SJCRH30 (cell line): ENCODE measurements around the gene DEF6. TPM values are rescaled to one million over a fixed set of nuclear protein-coding genes. Genes with fewer than 3 reads are reported as not detected.

Source experiments
- DNase-seq, 2 experiments: peaks; one replicate each; pipeline ENCODE4 v3.0.0-alpha.2; 2015 to 2020
- H3K27ac ChIP-seq: fragments of 250-450 bp; sonication (Bioruptor Pico); 2 replicates; pipeline ENCODE4 v1.5.1; 2020; ENCODE audit warnings: mild to moderate bottlenecking, moderate library complexity
- H3K27me3 ChIP-seq: fragments of 250-450 bp; sonication (Bioruptor Pico); 2 replicates; pipeline ENCODE4 v1.5.1; 2020; ENCODE audit warnings: mild to moderate bottlenecking, moderate library complexity
- H3K36me3 ChIP-seq: fragments of 250-450 bp; sonication (Bioruptor Pico); 2 replicates; pipeline ENCODE4 v1.5.1; 2020; ENCODE audit warnings: mild to moderate bottlenecking, moderate library complexity
- H3K4me1 ChIP-seq: fragments of 250-450 bp; sonication (Bioruptor Pico); 2 replicates; pipeline ENCODE4 v1.5.1; 2020; ENCODE audit warnings: mild to moderate bottlenecking, moderate library complexity
- H3K4me3 ChIP-seq: fragments of 250-450 bp; sonication (Bioruptor Pico); 2 replicates; pipeline ENCODE4 v1.5.1; 2020; ENCODE audit warnings: mild to moderate bottlenecking, moderate library complexity
- H3K9me3 ChIP-seq: fragments of 250-450 bp; sonication (Bioruptor Pico); replicated peaks from 2 replicates; pipeline ENCODE4 v1.5.1; 2020; ENCODE audit warnings: mild to moderate bottlenecking, moderate library complexity
- total RNA-seq: library from RNA; depleted of rRNA; stranded (reverse); fragments of >200 nt; shearing (Covaris generic); gene quantifications from 2 replicates; pipeline ENCODE4 v1.2.3, GENCODE V29; 2014; rRNA removed

Gene DEF6, protein sequence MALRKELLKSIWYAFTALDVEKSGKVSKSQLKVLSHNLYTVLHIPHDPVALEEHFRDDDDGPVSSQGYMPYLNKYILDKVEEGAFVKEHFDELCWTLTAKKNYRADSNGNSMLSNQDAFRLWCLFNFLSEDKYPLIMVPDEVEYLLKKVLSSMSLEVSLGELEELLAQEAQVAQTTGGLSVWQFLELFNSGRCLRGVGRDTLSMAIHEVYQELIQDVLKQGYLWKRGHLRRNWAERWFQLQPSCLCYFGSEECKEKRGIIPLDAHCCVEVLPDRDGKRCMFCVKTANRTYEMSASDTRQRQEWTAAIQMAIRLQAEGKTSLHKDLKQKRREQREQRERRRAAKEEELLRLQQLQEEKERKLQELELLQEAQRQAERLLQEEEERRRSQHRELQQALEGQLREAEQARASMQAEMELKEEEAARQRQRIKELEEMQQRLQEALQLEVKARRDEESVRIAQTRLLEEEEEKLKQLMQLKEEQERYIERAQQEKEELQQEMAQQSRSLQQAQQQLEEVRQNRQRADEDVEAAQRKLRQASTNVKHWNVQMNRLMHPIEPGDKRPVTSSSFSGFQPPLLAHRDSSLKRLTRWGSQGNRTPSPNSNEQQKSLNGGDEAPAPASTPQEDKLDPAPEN
- 0.20 and 1.9 TPM in 2 replicates for total RNA-seq

DNA sequence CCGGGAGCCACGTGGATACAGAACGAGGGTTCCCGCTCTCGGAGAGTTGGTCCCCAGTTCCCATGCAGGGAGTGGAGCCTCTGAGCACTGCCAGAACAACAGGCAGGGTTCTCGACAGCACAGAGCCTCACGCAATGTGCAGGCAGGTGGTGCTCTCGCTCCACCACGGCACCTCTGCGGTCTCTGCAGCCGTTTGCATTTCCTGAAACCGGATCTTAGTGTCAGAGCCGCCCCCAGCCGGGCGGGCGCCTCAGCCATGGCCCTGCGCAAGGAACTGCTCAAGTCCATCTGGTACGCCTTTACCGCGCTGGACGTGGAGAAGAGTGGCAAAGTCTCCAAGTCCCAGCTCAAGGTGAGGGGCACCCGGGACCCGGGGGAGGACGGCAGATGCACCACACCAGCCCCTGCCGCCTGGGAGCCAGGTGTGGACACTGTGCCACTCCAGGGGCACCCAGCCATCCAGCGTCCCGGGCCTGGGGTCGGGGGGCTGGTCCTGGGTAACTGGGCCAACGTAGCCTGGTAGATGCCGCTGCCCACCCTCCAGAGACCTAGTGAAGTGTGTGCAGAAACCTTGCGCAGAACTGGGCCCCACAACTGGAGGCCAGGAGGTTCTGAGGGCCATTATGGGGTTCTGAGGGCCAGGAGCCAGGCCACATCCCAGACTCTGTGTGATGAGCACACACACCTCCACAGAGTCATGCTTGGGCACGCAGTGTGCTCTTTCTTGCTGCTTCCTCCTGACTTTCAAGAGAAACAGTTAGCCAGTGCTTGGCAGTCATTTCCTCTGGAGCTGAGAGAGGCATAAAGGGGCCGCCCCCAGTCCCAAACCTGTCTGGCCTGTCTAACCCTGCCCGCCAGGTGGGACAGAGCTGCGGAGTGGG is at the start of gene DEF6:
Gene DEF6 (plus strand): TSS at position 218 of the 881 bp plus-strand sequence. CDS start 39 bp downstream, at position 257.
- Histone ChIP-seq H3K9me3 (no peaks in the 10 kb centered on the region), H3K4me3 (peak within 1 kb of the TSS; percentile 31), H3K4me1 (peaks cover 9% of the 10 kb centered on the region), H3K27ac (no peak within 1 kb of the TSS), H3K36me3 (no peaks in the 10 kb centered on the region), H3K27me3 (no peaks in the 10 kb centered on the region)
- peak; percentile 81 to 87 for DNase-seq

DNA sequence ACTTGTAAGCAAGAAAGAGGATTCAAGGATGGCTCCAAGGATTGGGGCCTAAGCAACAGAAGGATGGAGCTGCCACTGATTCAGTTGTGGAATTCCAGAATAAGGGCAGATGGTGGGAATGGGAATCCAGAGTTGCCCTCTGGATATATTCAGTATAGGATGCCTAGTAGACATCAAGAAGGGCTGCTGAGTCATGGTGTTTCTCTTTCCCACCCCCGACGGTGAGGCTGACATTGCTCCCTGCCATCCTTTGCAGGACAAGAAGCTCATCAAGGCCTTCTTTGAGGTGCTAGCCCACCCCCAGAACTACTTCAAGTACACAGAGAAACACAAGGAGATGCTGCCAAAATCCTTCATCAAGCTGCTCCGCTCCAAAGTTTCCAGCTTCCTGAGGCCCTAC is 49.3 kb upstream of the DEF6 start:
- Histone ChIP-seq H3K36me3 (no peaks in the 10 kb centered on the region; the same call in 1 of the 2 replicates), H3K9me3 (no peaks in the 10 kb centered on the region), H3K4me1 (no peaks in the 10 kb centered on the region), H3K27ac (no peak overlapping the region), H3K27me3 (no peaks in the 10 kb centered on the region), H3K4me3 (no peak overlapping the region)
- no peak for DNase-seq

DNA sequence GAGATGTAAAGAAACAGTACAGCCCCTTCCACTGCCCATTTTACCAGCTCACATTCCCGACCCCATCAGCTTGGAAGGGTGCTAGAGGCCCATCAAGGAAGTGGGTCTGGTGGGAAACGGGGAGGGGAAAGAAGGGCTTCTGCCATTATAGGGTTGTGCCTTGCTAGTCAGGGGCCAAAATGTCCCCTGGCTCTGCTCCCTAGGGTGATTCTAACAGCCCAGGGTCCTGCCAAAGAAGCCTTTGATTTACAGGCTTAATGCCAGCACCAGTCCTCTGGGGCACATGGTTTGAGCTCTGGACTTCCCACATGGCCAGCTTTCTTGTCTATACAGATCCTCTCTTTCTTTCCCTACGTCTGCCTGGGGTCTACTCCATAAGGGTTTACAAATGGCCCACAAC is 48.7 kb upstream of the DEF6 start:
- H3K4me3 ChIP-seq: no peak overlapping the region
- H3K27ac ChIP-seq: no peak overlapping the region
- H3K36me3 ChIP-seq: no peaks in the 10 kb centered on the region; the same call in 1 of the 2 replicates
- no peaks in the 10 kb centered on the region for H3K9me3 ChIP-seq
- H3K27me3 ChIP-seq: no peaks in the 10 kb centered on the region
- no peak for DNase-seq
- no peaks in the 10 kb centered on the region for H3K4me1 ChIP-seq

DNA sequence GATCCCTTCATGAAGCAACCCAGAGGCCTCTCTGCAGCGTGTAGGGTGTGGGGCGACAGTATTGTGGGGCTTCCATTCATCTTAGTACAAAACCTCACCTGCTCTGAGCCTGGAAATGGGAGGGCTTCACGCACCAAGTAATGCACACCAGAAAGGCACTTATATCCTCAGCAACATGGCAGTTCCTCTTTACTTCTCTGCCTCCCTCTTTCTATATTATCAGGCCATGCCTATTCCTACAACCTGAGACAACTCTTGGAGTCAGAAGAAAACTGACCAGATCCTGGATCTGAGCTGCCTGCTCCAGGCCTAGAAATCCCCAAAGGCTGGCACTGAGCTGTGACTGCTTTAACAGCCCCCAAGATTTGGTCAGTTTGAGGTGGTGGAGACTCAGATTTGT is 45.7 kb upstream of the DEF6 start:
- no peak overlapping the region for H3K4me3 ChIP-seq

DNA sequence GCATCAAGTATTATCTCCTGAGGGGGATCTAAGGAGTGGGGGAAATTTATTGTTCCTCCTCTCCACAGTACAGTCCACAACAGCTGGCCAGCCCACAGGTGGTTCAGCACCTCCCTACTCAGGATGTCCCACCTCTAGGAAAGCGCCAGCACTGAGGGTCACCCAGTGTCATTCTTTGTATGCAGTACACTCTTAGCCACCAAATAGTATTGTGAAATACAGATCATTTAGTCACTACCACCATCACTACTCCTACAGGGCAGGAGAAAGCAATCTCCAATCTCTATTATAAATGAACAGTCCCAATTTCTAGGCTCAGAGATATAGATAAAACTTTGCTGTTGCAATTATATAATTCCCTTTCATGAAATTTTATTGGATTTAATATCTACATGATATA is 44.4 kb upstream of the DEF6 start:
- Histone ChIP-seq H3K27ac (no peak overlapping the region), H3K4me1 (no peaks in the 10 kb centered on the region), H3K27me3 (no peaks in the 10 kb centered on the region), H3K36me3 (no peaks in the 10 kb centered on the region), H3K9me3 (no peaks in the 10 kb centered on the region), H3K4me3 (no peak overlapping the region)
- no peak for DNase-seq

More for the DNA sequence above, 45.7 kb upstream of the DEF6 start:
- Histone ChIP-seq H3K4me1 (no peaks in the 10 kb centered on the region), H3K9me3 (no peaks in the 10 kb centered on the region), H3K27ac (no peak overlapping the region), H3K27me3 (no peaks in the 10 kb centered on the region), H3K36me3 (no peaks in the 10 kb centered on the region)
- no peak for DNase-seq

DNA sequence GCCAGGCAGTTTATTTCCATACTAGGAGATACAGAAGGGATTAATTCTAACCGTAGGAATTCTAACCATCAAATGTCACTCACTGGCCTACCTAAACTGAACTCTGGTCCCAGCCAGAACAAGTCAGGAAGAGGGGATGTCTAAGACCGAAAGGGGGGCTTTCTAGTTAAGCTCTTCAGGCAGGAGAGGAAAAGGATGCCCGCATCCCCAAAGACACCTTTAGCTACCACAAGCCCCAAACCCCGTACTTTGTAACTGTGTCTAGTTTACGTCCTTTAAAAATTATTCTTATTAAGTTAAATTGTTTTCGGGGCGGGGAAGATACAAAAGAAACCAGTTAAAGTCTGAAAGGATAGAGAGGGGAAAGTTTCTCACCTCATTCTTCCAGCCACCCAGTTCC is 39.3 kb upstream of the DEF6 start:
- Histone ChIP-seq H3K36me3 (no peaks in the 10 kb centered on the region), H3K27ac (no peak overlapping the region), H3K4me3 (peak overlapping the region; percentile 73), H3K27me3 (no peaks in the 10 kb centered on the region), H3K4me1 (no peaks in the 10 kb centered on the region; the same call in 1 of the 2 replicates), H3K9me3 (no peaks in the 10 kb centered on the region)
- no peak for DNase-seq

DNA sequence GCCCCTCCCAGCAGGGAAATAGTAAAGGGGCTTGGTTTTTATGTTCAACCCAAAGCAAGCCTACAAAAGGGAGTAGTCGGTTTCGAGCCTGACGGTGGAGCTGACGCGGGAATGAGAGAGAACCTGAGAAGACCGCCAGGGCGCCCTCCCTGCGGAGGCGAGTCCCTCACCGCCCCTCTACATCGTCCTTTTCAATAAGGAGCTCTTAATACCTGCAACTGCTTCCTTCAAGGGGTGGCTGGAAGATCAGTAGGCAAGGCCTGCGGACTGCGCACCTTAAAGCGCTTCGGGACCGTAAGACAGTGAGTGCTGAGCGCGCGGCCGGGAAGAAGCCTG is 38.8 kb upstream of the DEF6 start:
- DNase-seq: no peak
- no peaks in the 10 kb centered on the region for H3K27me3 ChIP-seq
- H3K27ac ChIP-seq: peak overlapping the region; percentile 81
- H3K4me1 ChIP-seq: no peaks in the 10 kb centered on the region; the same call in 1 of the 2 replicates
- no peaks in the 10 kb centered on the region for H3K36me3 ChIP-seq
- H3K9me3 ChIP-seq: no peaks in the 10 kb centered on the region
- H3K4me3 ChIP-seq: peak overlapping the region; percentile 73

DNA sequence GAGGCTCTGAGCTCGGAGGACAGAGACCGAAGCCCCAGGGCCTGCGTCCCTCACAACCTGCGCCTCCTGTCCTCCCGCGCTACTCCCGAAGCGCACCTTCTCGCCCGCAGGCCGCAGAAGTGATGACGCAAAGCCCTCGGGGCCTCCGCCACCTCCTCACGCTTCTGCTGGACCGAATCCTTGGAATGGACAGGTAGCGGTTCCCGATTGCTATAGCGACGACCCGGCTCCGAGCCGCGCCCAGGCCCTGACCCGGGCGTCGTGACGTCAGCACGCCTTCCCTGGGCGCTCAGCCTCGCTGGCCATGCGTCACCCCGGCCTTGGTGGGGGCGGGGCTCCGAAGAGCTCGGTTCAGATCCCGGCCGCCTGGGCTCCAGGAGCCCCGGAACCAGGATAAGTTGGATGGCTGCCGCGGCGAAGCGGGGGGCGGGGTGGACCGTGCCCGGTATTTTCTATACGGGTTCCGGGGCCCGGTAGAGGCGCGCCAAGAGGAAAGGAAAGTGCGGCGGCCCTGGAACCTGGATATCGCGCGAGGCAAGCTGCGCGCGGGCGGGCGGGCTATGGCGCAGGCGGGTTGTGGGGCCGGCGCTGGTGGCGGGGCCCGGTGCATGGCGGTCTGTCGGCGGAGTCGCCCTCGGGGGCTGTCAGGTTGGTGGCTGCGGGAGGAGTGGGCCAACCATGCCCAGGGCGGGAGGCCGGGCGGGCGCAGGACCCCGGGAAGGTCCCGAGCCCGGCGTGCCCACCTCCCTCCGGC is 38.2 kb upstream of the DEF6 start, which contains the start of gene ZNF76:
Gene ZNF76 (plus strand): TSS at position 542 of the 754 bp plus-strand sequence. CDS start 21,417 bp downstream, outside the sequence.
- no peaks in the 10 kb centered on the region; the same call in 1 of the 2 replicates for H3K4me1 ChIP-seq
- H3K4me3 ChIP-seq: peak within 1 kb of the TSS; percentile 73
- no peaks in the 10 kb centered on the region for H3K9me3 ChIP-seq

DNA sequence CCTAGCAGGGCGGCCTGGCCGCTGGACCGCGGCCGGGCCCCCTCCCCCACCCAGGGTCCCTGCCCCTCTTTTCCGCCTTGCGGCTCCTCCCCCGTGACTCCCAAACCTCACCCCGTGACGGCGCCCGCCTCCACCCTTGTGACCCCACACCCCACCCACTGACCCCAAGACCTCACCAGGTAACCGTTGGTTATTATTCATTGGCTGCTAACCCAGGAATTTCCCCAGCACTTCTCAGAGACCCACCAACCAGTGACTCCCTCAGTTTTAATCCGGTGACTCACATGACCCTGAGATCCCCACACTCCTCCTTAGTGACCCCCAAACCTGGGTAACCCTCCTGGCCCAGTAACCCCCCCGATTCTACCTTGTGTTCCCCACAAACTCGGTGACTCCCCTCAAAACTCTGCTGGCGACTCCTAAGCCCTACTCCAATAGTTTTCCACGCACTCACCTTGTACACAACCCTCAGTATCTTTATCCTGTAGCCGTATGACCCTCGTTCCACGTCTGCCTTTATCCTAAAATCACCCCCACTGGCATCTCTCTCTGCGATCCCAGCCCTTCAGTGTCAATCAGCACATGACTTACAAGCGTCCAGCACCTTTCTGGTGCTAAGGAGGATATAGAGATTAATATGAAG is 37.5 kb upstream of the DEF6 start:
- peak; percentile 64 to 69 for DNase-seq
- Histone ChIP-seq H3K4me1 (no peaks in the 10 kb centered on the region; the same call in 1 of the 2 replicates), H3K27me3 (no peaks in the 10 kb centered on the region), H3K9me3 (no peaks in the 10 kb centered on the region), H3K4me3 (peak overlapping the region; percentile 73), H3K36me3 (no peaks in the 10 kb centered on the region), H3K27ac (peak overlapping the region; percentile 81)

More for the DNA sequence above, 38.2 kb upstream of the DEF6 start, which contains the start of gene ZNF76:
- Histone ChIP-seq H3K27me3 (no peaks in the 10 kb centered on the region), H3K27ac (peak within 1 kb of the TSS; percentile 81), H3K36me3 (no peaks in the 10 kb centered on the region)
- DNase-seq: peak; percentile 97

DNA sequence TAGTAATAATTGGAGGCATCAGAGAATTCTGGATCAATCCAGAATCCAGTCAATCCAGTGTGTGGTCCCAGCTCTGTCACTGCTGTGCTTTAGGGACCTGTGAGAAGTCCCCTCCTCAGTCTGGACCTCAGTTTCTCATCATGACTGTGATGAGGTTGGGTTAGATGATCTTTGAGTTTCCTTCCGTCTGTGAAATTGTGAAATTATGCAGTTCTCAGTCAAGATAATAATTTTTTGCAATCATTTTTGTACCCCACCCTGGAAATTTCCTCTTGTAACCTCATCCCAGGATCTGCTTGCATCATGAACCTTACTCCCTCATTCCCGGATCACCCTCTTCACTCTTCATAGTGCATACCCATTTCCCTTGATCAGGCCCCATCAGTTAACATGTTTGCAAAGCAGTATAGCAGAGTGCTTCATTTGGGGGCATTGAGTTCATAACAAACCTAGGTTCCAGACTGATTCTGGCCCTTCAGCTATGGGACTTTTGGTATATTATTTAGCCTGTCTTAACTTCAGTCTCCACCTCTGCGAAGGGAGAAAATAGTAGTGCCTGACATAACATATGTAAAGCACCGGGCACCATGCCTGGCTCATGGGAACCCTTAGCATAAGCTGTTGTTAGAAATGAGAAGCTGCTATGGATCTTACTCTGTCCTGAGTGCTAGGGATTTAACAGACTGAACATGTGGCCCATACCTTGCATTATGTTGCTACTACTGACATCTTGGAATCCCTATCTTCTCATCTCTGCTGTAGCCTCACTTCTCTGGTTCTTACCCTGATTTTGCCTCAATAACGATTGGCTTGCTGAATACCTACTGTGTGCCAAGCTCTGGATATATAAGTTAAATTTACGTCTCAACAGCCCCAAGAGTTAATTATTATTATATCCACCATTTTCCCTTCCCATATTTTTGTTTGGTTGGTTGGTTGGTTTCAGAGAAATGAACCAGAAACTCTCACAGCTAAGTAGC is 36.7 kb upstream of the DEF6 start:
- no peaks in the 10 kb centered on the region; the same call in 1 of the 2 replicates for H3K4me1 ChIP-seq
- no peak overlapping the region for H3K27ac ChIP-seq
- H3K4me3 ChIP-seq: peak overlapping the region; percentile 73
- H3K9me3 ChIP-seq: no peaks in the 10 kb centered on the region
- no peaks in the 10 kb centered on the region for H3K36me3 ChIP-seq
- no peaks in the 10 kb centered on the region for H3K27me3 ChIP-seq
- DNase-seq: no peak

DNA sequence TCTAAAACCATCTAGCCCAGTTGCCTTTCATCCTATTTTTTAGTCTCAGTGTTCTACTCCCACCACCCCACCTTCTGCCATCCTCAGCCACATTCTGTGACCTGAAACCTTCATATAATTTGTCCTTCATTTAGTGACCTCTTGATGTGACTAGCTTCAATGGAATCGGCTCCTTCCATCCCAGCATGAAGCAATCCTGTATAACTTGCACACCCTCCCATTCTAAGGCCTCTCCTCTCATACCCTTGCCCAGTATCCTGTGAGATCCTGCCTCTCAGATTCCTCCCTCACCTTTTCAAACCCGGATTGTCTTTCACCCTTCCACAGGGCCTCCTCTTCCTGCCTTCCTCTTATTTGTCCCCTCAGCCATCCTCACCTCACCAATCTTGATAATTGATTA is 35.0 kb upstream of the DEF6 start:
- H3K4me1 ChIP-seq: no peaks in the 10 kb centered on the region; the same call in 1 of the 2 replicates

DNA sequence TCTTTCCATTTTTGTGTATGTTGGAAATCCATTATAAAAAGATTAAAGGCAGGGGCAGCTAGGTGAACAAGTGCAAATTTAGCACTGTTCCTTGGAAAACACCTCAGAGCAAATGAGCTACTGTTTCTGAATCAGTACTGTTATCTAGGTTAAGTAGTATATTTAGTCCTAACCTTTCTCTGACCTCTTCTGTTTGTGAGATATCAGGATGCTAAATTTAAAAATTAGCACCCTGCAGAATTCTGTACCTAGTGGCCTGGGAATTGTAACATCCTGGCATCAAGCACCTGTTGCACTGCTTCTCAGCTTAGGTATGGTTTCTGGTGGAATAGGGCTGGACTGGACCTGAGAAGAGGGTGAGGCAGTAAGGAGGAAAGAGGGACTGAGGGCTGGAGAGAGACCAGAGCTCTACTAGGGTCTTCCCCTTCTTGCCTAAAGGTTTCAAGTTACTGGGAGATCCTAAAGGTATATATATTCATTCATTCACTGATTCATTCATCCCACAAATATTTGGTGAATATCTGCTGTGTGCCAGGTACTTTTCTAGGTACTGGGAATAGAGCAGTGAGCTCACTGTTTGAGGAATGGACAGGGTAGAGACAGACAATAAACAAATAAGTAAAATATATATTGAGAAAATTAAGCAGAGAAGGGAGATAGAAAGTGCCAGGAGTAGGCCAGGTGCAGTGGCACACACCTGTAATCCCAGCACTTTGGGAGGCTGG is 32.9 kb upstream of the DEF6 start:
- no peak for DNase-seq
- H3K4me1 ChIP-seq: no peaks in the 10 kb centered on the region; the same call in 1 of the 2 replicates
- no peaks in the 10 kb centered on the region for H3K9me3 ChIP-seq
- H3K27me3 ChIP-seq: no peaks in the 10 kb centered on the region
- H3K4me3 ChIP-seq: no peak overlapping the region
- no peaks in the 10 kb centered on the region for H3K36me3 ChIP-seq
- H3K27ac ChIP-seq: no peak overlapping the region

More for the DNA sequence above, 35.0 kb upstream of the DEF6 start:
- Histone ChIP-seq H3K27ac (no peak overlapping the region), H3K27me3 (no peaks in the 10 kb centered on the region), H3K9me3 (no peaks in the 10 kb centered on the region), H3K36me3 (no peaks in the 10 kb centered on the region), H3K4me3 (no peak overlapping the region)
- DNase-seq: no peak
